NCI-H460 (cell line): ENCODE measurements around the gene COL6A2. TPM values are rescaled to one million over a fixed set of nuclear protein-coding genes. Genes with fewer than 3 reads are reported as not detected.
"Not testable (repeated sequence)": the region's sequence is repeated elsewhere in the genome, so short reads cannot be mapped to it uniquely, and the experiment has no call there.

Source experiments
- DNase-seq: peaks from one replicate; pipeline ENCODE4 v3.0.0-alpha.2; 2016; ENCODE audit warnings: low read depth; ENCODE audit errors: extremely low read depth
- total RNA-seq: library from RNA; depleted of rRNA; stranded (reverse); fragments of >200 nt; shearing (Covaris generic); gene quantifications from 2 replicates; pipeline ENCODE4 v1.2.3, GENCODE V29; 2014

The COL6A2 gene
- total RNA-seq, 1 experiment from 2014 or later: 3.6 TPM

- no peak for DNase-seq
Measured at GRCh38 chr21:46092026-46092764, 5.7 kb upstream of the COL6A2 start.

- DNase-seq: no peak
Measured at GRCh38 chr21:46092811-46093667, 4.9 kb upstream of the COL6A2 start.

- no peak for DNase-seq
Measured at GRCh38 chr21:46093668-46094400, 4.1 kb upstream of the COL6A2 start.

- DNase-seq: no peak
Measured at GRCh38 chr21:46094401-46095082, 3.4 kb upstream of the COL6A2 start.

- no peak for DNase-seq
Measured at GRCh38 chr21:46095083-46095719, 2.7 kb upstream of the COL6A2 start.

- no peak for DNase-seq
Measured at GRCh38 chr21:46095814-46096595, 1.9 kb upstream of the COL6A2 start.

- no peak for DNase-seq
Measured at GRCh38 chr21:46096596-46097335, 1.1 kb upstream of the COL6A2 start.

- DNase-seq: no peak
Measured at GRCh38 chr21:46098303-46099141, 610 bp downstream of the COL6A2 start.

- DNase-seq: no peak
Measured at GRCh38 chr21:46099476-46099875, 1.6 kb downstream of the COL6A2 start.

GRCh38 chr21:46100020-46100419 lies 2.1 kb downstream of the COL6A2 start:
- DNase-seq: no peak

- DNase-seq: no peak
Measured at GRCh38 chr21:46100426-46100825, 2.5 kb downstream of the COL6A2 start.

GRCh38 chr21:46100906-46101305 lies 3.0 kb downstream of the COL6A2 start:
- DNase-seq: no peak

GRCh38 chr21:46104104-46104503 lies 6.2 kb downstream of the COL6A2 start:
- no peak for DNase-seq

GRCh38 chr21:46107376-46107775 lies 9.5 kb downstream of the COL6A2 start:
- not testable (repeated sequence) for DNase-seq

GRCh38 chr21:46108827-46109312 lies 11.0 kb downstream of the COL6A2 start:
- no peak for DNase-seq

GRCh38 chr21:46109313-46110221 lies 11.7 kb downstream of the COL6A2 start:
- DNase-seq: no peak
